H1 (cell line): ENCODE measurements around the gene NBEA. TPM values are rescaled to one million over a fixed set of nuclear protein-coding genes. Genes with fewer than 3 reads are reported as not detected.

Experiments used
- CTCF ChIA-PET: fragments of 300-600 bp; sonication (Branson Sonifier 250); formaldehyde crosslinking; loops from one replicate; lab custom pipeline; 2021; ENCODE audit not compliant: partially characterized antibody; lab: Charles Lee
- POLR2A ChIA-PET: fragments of 300-600 bp; sonication (Branson Sonifier 250); formaldehyde crosslinking; loops from one replicate; lab custom pipeline; 2021; ENCODE audit warnings: inconsistent platforms; ENCODE audit not compliant: partially characterized antibody; lab: Charles Lee
- DNase-seq, 2 experiments: peaks; one replicate each; pipeline versions ENCODE4 v3.0.0 to v3.0.0-alpha.2; 2010 to 2022; ENCODE audit warnings: low spot score in 2 of 2, low read depth in 1 of 2, mixed read lengths in 1 of 2
- FAIRE-seq: peaks from 2 replicates; lab custom pipeline; 2011; peaks lifted over from hg19 to GRCh38; lab: Jason Lieb, UNC
- H2AFZ ChIP-seq: 2 replicates; pipeline ENCODE4 v1.8.1; 2012; ENCODE audit warnings: low read length, inconsistent platforms
- H2AK5ac ChIP-seq: 2 replicates; pipeline ENCODE4 v1.6.1; 2013; ENCODE audit warnings: low read depth, low read length
- H2BK120ac ChIP-seq: replicated peaks from 2 replicates; pipeline ENCODE3; 2013; ENCODE audit warnings: low read depth, low read length, inconsistent platforms
- H2BK12ac ChIP-seq: 2 replicates; pipeline ENCODE4 v1.6.1; 2013; ENCODE audit warnings: low read depth, low read length
- H2BK15ac ChIP-seq: 2 replicates; pipeline ENCODE4 v1.6.1; 2013; ENCODE audit warnings: low read length
- H2BK20ac ChIP-seq: 2 replicates; pipeline ENCODE4 v1.6.1; 2013; ENCODE audit warnings: low read length
- H2BK5ac ChIP-seq: 2 replicates; pipeline ENCODE4 v1.6.1; 2013; ENCODE audit warnings: low read depth, low read length
- H3K14ac ChIP-seq: 2 replicates; pipeline ENCODE4 v1.6.1; 2013; ENCODE audit warnings: inconsistent platforms; ENCODE audit not compliant: insufficient read length
- H3K18ac ChIP-seq: 2 replicates; pipeline ENCODE4 v1.6.1; 2013; ENCODE audit warnings: low read length; ENCODE audit errors: extremely low read depth
- H3K23ac ChIP-seq: 2 replicates; pipeline ENCODE4 v1.6.1; 2013; ENCODE audit warnings: inconsistent platforms; ENCODE audit not compliant: insufficient read length
- H3K23me2 ChIP-seq: 2 replicates; pipeline ENCODE4 v1.6.1; 2013; ENCODE audit warnings: low read depth, low read length
- H3K27ac ChIP-seq: 2 replicates; pipeline ENCODE4 v1.6.1; 2011; ENCODE audit warnings: low read depth, low read length, inconsistent platforms
- H3K27me3 ChIP-seq, 4 experiments: replicated peaks in 1 of 4; 1 replicate in 1 of 4; 2 replicates in 3 of 4; pipeline versions ENCODE4 v1.6.1 to v1.8.1; 2011 to 2013; ENCODE audit warnings: low read length in 3 of 4, mild to moderate bottlenecking in 3 of 4, inconsistent platforms in 2 of 4, mixed read lengths in 2 of 4, moderate library complexity in 1 of 4; ENCODE audit not compliant: control insufficient read depth in 3 of 4, insufficient read depth in 3 of 4; ENCODE audit errors: extremely low read depth in 1 of 4
- H3K36me3 ChIP-seq, 4 experiments: 2 replicates each; pipeline versions ENCODE4 v1.6.1 to v1.8.1; 2011 to 2013; ENCODE audit warnings: mild to moderate bottlenecking in 4 of 4, low read length in 3 of 4, moderate library complexity in 2 of 4, control low read depth in 1 of 4, inconsistent platforms in 1 of 4; ENCODE audit not compliant: insufficient read depth in 4 of 4, control insufficient read depth in 2 of 4
- H3K4ac ChIP-seq: replicated peaks from 2 replicates; pipeline ENCODE3; 2013; ENCODE audit warnings: low read length, low read depth, mixed read lengths, inconsistent platforms; ENCODE audit not compliant: insufficient read length
- H3K4me1 ChIP-seq, 4 experiments: replicated peaks in 1 of 4; 1 replicate in 1 of 4; 2 replicates in 3 of 4; pipeline versions ENCODE4 v1.6.1 to v1.8.1; 2011 to 2013; ENCODE audit warnings: low read length in 3 of 4, inconsistent platforms in 2 of 4, mixed read lengths in 1 of 4; ENCODE audit not compliant: insufficient read depth in 4 of 4, control insufficient read depth in 3 of 4
- H3K4me2 ChIP-seq, 2 experiments: 2 replicates each; pipeline versions ENCODE4 v1.6.1 to v1.8.1; 2011 to 2013; ENCODE audit warnings: low read depth in 2 of 2, low read length in 2 of 2, control low read depth in 1 of 2, inconsistent platforms in 1 of 2, mild to moderate bottlenecking in 1 of 2; ENCODE audit not compliant: insufficient read depth in 1 of 2
- H3K4me3 ChIP-seq, 4 experiments: fragments of 200-600, 300-600 bp in 1 of 4; sonication (generic), shearing (Covaris generic), sonication (Bioruptor Twin) in 1 of 4; 2 replicates each; pipeline versions ENCODE4 v1.5.1 to v1.8.1; 2011 to 2016; ENCODE audit warnings: low read length in 4 of 4, low read depth in 3 of 4, control low read depth in 2 of 4, inconsistent platforms in 2 of 4, mild to moderate bottlenecking in 2 of 4, mixed read lengths in 1 of 4, moderate library complexity in 1 of 4; ENCODE audit not compliant: insufficient read depth in 2 of 4; ENCODE audit errors: extremely low read depth in 1 of 4
- H3K56ac ChIP-seq: replicated peaks from 2 replicates; pipeline ENCODE3; 2013; ENCODE audit warnings: low read depth, mild to moderate bottlenecking, mixed read lengths, low read length, inconsistent platforms; ENCODE audit not compliant: insufficient read length
- H3K79me1 ChIP-seq: 2 replicates; pipeline ENCODE4 v1.6.1; 2013; ENCODE audit warnings: low read depth, low read length, control low read depth
- H3K79me2 ChIP-seq, 2 experiments: 2 replicates each; pipeline versions ENCODE4 v1.6.1 to v1.8.1; 2012 to 2013; ENCODE audit warnings: low read length in 2 of 2, mild to moderate bottlenecking in 2 of 2, inconsistent platforms in 1 of 2; ENCODE audit not compliant: insufficient read depth in 2 of 2, control insufficient read depth in 1 of 2
- H3K9ac ChIP-seq, 4 experiments: replicated peaks in 1 of 4; 1 replicate in 1 of 4; 2 replicates in 3 of 4; pipeline versions ENCODE4 v1.6.1 to v1.8.1; 2011 to 2013; ENCODE audit warnings: low read depth in 3 of 4, low read length in 3 of 4, control low read depth in 2 of 4, mild to moderate bottlenecking in 2 of 4, moderate library complexity in 2 of 4, inconsistent platforms in 1 of 4; ENCODE audit errors: extremely low read depth in 1 of 4
- H3K9me3 ChIP-seq, 2 experiments: 2 replicates each; pipeline versions ENCODE4 v1.6.1 to v1.8.1; 2012 to 2013; ENCODE audit warnings: mild to moderate bottlenecking in 2 of 2, moderate library complexity in 2 of 2, control low read depth in 1 of 2, inconsistent platforms in 1 of 2, low read depth in 1 of 2, low read length in 1 of 2, mixed read lengths in 1 of 2; ENCODE audit not compliant: insufficient read depth in 2 of 2
- H4K20me1 ChIP-seq, 2 experiments: replicated peaks in 1 of 2; 2 replicates each; pipeline versions ENCODE3 to v1.8.1; 2011 to 2013; ENCODE audit warnings: inconsistent platforms in 2 of 2, low read length in 2 of 2, mild to moderate bottlenecking in 1 of 2; ENCODE audit not compliant: insufficient read depth in 2 of 2, control insufficient read depth in 1 of 2
- H4K5ac ChIP-seq: 2 replicates; pipeline ENCODE4 v1.6.1; 2013; ENCODE audit warnings: low read length, low read depth, mixed read lengths, inconsistent platforms; ENCODE audit not compliant: insufficient read length
- H4K8ac ChIP-seq: 2 replicates; pipeline ENCODE4 v1.8.0; 2013; ENCODE audit warnings: mild to moderate bottlenecking, moderate library complexity, low read length, inconsistent platforms; ENCODE audit not compliant: insufficient read depth; ENCODE audit errors: extremely low read depth
- H4K91ac ChIP-seq: replicated peaks from 2 replicates; pipeline ENCODE3; 2013; ENCODE audit warnings: low read length, mixed read lengths, inconsistent platforms; ENCODE audit not compliant: insufficient read length
- CHD1 ChIP-seq: IDR thresholded peaks from 2 replicates; pipeline ENCODE4 v1.6.1; 2012; ENCODE audit warnings: low read depth, low read length, improper control_type of control experiment
- TAF7 ChIP-seq: optimal IDR thresholded peaks from 2 replicates; pipeline ENCODE3; 2011; ENCODE audit warnings: low read depth, mild to moderate bottlenecking, inconsistent platforms, low read length, moderate library complexity, borderline replicate concordance
- WGBS, 2 experiments: shearing (Covaris generic) in 1 of 2; methylation state at CpG; one replicate each; pipeline versions ENCODE4 v1.1.6 to v1.1.7; 2013 to 2015; ENCODE audit warnings: low lambda C conversion rate in 2 of 2, mixed read lengths in 2 of 2, inconsistent platforms in 1 of 2, low coverage in 1 of 2, missing lambda C conversion rate in 1 of 2; ENCODE audit not compliant: insufficient replicate concordance in 2 of 2, insufficient coverage in 1 of 2, insufficient read length in 1 of 2; ENCODE audit errors: extremely low coverage in 1 of 2, missing lambda C conversion rate in 1 of 2; 5-methylcytosine and 5-hydroxymethylcytosine counted together
- polyA plus RNA-seq, 7 experiments: library from polyadenylated mRNA; depleted of rRNA in 3 of 7; stranded (reverse) in 5 of 7; unstranded in 2 of 7; fragments of >200 nt in 5 of 7; fragments of 200-250 nt in 2 of 7; gene quantifications; 1 replicate in 5 of 7; 2 replicates in 1 of 7; 4 replicates in 1 of 7; pipeline versions ENCODE4 v1.2.1 to v1.2.3, GENCODE V29; 2011 to 2013; ENCODE audit warnings: missing spikeins in 2 of 7, mixed read lengths in 2 of 7
- total RNA-seq: library from RNA; stranded (reverse); fragmentation: NEBNext Ultra II Directional; extraction: Animal tissue kit (Norgen Biotek cat#: 25700); gene quantifications from 2 replicates; pipeline ENCODE4 v1.2.1, GENCODE V29; 2021

The NBEA gene
- total and polyA plus RNA-seq, 2 of the 8 experiments (the other 6 are each of a cell fraction or from before 2014, with no cell fraction given): 14.2 to 21.5 TPM

- no peaks in the 10 kb centered on the region for H3K79me2 ChIP-seq
Observed at GRCh38 chr13:35473802-35474201, 531.7 kb downstream of the NBEA start.

More at GRCh38 chr13:35473802-35474201, 531.7 kb downstream of the NBEA start:
- TF ChIP-seq CHD1: no peak
- TF ChIP-seq TAF7: no peak
- no peak overlapping the region for H3K4me3 ChIP-seq
- no peak overlapping the region for H2AFZ ChIP-seq
- H4K20me1 ChIP-seq: peaks cover 22 to 32% of the 10 kb centered on the region in 2 experiments
- no peaks in the 10 kb centered on the region for H3K79me1 ChIP-seq
- no peak overlapping the region for H2BK120ac ChIP-seq
- no peak overlapping the region for H3K56ac ChIP-seq
- H3K14ac ChIP-seq: no peak overlapping the region
- no peak overlapping the region for H3K4ac ChIP-seq
- ChIA-PET POLR2A (no interaction called here), CTCF (no interaction called here)
- H2BK20ac ChIP-seq: no peak overlapping the region
- WGBS, 2 experiments: 53% methylated on average over 2 of the region's 2 CpGs; no CpG with 5 or more reads in 1 of the 2 experiments
- DNase-seq (no peak), FAIRE-seq (no peak)
- H2AK5ac ChIP-seq: no peak overlapping the region
- no peak overlapping the region for H4K91ac ChIP-seq
- H2BK5ac ChIP-seq: no peak overlapping the region
- peaks cover 47 to 81% (median 65%) of the 10 kb centered on the region in 4 experiments for H3K27me3 ChIP-seq
- H3K23me2 ChIP-seq: peaks cover 25% of the 10 kb centered on the region
- no peak overlapping the region for H4K5ac ChIP-seq
- H2BK15ac ChIP-seq: no peak overlapping the region
- peaks cover 11 to 41% (median 27%) of the 10 kb centered on the region in 4 experiments for H3K4me1 ChIP-seq
- H3K27ac ChIP-seq: no peak overlapping the region
- no peak overlapping the region for H3K23ac ChIP-seq
- H3K4me2 ChIP-seq: no peak overlapping the region; a peak in 1 of 4 replicates
- H3K36me3 ChIP-seq: no peaks in the 10 kb centered on the region
- H2BK12ac ChIP-seq: no peak overlapping the region
- no peak overlapping the region for H3K9ac ChIP-seq
- no peak overlapping the region for H3K18ac ChIP-seq
- H4K8ac ChIP-seq: no peak overlapping the region
- H3K9me3 ChIP-seq: no peaks in the 10 kb centered on the region
